HG03108 (cell line): ENCODE results near the gene GPBP1L1.

Experiments used
- ATAC-seq: cut with Tn5 transposase; IDR thresholded peaks from one replicate; pipeline ENCODE4 v1.9.1; 2021; ENCODE audit warnings: moderate library complexity; ENCODE audit not compliant: unreplicated experiment

The GPBP1L1 gene

GRCh38 chr1:45643978-45644377, 42.4 kb downstream of the GPBP1L1 start:
- ATAC-seq: no peak

- no peak for ATAC-seq
Measured at GRCh38 chr1:45643321-45643720, 43.0 kb downstream of the GPBP1L1 start.

- no peak for ATAC-seq
Measured at GRCh38 chr1:45640293-45640692, 46.0 kb downstream of the GPBP1L1 start.

DNA sequence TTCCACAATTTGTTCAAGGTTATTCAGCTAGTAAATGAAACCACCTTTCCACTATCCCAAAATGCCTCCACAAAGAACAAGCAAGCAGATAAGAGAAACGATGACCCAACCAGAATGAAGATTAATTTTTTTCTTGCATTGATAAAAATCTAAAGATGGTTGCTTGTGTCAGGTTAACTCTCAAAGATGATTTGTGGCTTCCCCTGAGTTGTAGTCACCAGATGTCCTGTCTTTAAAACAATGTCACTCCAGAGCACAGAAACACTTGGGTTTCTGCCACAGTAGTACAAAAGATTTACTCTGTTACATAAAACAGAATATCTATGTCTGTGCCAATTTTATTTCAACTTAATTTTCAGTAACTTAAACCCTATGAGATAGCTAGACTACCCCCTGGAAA, 51.1 kb downstream of the GPBP1L1 start:
- no peak for ATAC-seq

DNA sequence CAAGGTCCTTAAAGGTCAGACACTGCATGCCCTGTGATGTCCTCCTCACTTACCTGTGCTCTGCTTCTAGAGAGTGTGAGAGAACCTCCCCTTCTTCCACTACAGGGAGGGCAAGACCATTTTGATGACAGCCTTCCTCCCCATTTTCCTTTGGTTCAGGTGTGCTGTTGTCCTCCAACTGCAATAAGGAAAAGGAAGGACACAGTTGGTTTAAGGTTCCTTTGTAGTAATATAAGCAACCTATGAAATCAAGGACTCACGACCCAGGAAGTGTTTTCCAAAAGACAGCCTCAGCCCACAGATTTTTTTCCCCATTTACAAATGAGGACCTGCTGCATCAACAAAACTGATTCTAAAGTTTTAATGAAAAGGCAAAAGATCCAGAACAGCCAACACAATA, 55.9 kb downstream of the GPBP1L1 start:
- no peak for ATAC-seq

DNA sequence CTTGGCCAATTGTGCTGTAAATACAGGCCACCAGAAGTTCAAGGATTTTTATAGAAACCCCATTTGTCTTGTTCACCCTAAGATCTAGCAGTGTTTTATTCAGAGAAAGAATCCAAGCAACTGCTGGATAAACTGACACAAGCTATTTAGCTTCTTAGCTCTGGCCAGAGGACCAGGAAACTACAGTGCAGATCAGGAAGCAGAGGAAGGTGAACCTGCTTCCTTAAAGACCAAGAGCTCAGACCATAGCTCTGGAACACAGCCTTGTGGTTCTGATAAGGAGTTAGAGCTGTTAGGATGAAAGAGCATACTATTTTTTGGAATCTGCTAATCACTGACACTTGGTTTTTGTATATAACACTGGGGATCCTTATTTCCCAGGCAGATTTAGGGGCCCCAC, 57.3 kb downstream of the GPBP1L1 start:
- no peak for ATAC-seq

- ATAC-seq: no peak
Measured at GRCh38 chr1:45623972-45624371, 62.4 kb downstream of the GPBP1L1 start, which contains the start of gene CCDC17. Gene CCDC17, minus strand, starts transcription at chr1:45624054. Its CDS starts 145 bp downstream, at chr1:45623909.

- ATAC-seq: no peak
Measured at GRCh38 chr1:45622524-45623394, 63.6 kb downstream of the GPBP1L1 start.

DNA sequence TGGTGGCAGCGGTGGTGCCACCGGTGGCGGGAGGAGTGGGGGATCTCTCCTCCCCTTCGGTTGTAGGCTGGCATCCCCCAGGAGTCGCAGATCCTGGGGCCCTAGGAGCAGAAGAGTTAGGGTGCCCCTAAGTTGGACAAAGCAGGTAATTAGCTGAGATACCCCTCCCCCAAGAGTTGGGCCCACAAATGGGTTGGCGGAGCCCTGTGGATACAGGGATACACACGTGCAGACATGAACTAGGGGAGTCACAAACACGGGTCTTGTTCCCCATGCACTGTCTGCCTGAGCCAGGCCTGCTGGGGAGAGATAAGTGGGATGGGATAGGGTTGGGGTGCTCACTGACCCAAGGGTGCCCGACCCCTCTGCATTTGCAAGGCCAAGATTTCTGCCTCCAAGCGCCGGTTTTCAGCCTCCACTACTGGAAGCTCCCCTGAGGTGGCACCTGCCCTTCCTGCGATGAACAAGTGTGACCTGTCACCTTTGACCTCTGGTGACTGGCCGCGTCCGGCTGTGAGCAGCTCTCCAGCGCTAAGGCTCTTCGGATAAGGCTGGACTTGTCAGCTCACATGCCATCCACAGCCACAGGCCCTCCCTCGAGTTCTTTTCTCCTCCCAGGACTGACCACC, 64.3 kb downstream of the GPBP1L1 start:
- ATAC-seq: no peak

- ATAC-seq: no peak
Measured at GRCh38 chr1:45621501-45621836, 64.9 kb downstream of the GPBP1L1 start.

- no peak for ATAC-seq
Measured at GRCh38 chr1:45620588-45621500, 65.5 kb downstream of the GPBP1L1 start.

DNA sequence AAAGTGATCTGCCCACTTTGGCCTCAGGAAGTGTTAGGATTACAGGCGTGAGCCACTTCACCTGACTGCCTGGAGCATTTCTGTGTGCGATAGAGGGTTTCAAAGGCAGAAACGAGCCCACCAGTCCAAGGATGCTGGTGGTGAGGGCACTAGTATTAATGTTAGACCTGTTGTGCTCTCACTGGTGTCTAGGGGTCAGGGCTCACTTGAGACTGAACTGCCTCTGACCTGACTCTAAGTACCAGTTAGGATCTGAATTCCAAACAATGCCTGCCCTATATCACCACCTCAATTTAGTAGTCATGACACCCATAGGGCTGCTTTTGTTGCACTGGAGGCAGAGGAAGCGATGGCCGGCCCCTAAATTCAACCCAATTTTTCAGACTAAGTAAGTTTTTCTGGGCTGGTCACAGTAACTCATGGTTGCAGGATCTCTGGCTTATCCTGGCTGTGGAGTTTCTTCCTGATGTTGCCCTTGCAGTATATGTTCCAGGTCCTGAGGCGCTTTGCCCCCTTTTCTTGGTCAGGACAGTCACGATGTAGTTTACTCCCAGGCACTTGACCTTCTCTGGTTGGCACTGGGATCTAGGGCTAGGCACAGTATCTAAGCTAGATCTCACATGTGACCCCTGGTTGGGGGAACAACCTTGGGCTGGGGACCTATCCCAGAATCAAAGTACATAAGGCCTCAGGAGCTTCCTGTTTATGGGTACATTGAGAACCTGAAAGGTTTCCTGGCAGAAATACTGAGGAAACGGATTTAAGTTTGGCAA, 67.0 kb downstream of the GPBP1L1 start:
- ATAC-seq: no peak

- ATAC-seq: no peak
Measured at GRCh38 chr1:45617618-45618017, 68.7 kb downstream of the GPBP1L1 start.

DNA sequence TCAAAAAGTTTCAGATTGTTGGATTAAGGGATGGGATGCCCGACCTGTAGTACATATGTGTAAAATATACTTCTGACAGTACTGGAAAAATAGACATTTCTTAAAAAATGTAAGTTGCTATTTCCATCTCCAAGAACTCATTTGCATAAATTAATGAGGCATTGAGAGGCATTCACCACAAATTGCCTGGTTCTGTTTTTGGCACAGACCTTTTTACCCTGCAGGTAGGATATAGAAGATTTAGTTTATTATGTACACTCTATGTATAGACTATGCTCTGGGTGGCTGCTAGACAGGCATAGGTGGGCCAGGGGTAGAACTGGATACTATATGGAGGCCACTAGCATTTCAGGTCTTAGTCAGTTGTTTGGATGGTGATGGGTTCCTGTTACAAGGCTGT, 70.4 kb downstream of the GPBP1L1 start:
- ATAC-seq: no peak

DNA sequence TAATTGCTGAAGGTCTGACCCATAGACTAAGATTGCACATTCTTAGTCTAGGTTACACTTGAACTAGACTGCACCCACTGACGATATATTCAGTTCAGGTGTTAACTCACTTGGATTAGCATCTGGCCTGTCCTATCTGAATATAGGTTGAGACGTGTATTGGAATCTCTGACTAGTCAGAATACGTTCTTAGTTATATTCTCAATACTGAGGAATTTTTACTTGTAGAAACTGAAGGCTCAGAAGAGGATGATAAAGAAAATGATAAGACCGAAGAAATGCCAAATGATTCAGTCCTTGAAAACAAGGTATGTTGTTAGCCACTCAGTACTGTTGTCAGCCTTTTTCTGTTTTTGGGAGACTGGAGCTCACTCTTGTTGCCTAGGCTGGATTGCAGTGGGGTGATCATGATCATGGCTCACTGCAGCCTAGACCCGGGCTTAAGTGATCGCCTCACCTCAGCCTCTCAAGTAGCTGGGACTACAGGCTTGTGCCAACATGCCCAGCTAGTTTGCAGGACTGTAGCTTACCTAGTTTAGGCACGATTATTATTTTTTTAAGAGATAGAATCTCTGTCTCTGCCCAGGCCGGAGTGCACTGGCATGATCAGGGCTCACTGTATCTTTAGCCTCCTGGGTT, 73.3 kb downstream of the GPBP1L1 start:
- ATAC-seq: no peak

DNA sequence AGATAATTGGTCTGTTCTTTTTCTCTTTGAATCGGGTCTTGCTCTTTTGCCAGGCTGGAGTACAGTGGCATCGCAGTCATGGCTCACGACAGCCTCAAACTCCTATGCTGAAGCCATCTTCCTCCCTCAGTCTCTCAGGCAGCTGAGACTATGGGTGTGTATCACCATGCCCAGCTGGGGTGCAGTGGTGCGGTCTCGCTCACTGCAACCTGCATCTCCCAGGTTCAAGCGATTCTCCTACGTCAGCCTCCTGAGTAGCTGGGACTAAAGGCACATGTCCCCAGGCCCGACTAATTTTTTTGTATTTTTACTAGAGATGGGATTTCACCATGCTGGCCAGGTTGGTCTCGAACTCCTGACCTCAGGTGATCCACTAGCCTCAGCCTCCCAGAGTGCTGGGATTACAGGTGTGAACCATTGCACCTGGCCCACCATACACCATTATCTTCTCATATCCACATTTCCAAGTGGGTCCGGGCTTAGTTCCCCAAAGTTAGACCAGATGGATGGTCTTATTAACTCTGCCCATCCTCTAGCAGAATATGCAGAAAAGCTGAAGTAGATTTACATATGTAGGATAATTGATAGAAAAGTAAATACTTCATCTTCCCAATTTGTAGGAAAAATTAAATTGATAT, 75.6 kb downstream of the GPBP1L1 start:
- ATAC-seq: no peak

- no peak for ATAC-seq
Measured at GRCh38 chr1:45608175-45609156, 77.9 kb downstream of the GPBP1L1 start.

- ATAC-seq: no peak
Measured at GRCh38 chr1:45607404-45608074, 78.8 kb downstream of the GPBP1L1 start.
